A549 treated with GW870086 at 1 μM for 4 hours (cell line): Measurements from ENCODE around the gene SYNGR3. TPM values are rescaled to one million over a fixed set of nuclear protein-coding genes. Genes with fewer than 3 reads are reported as not detected.

ENCODE experiments used
- total RNA-seq: library from RNA; stranded (reverse); fragments of 200-300 nt; extraction: Qiagen RNA extraction; gene quantifications from 5 replicates; pipeline ENCODE4 v1.2.3, GENCODE V29; 2022; ENCODE audit warnings: low read depth

Gene SYNGR3
- total RNA-seq = 5.5 to 8.3 TPM (median 8.1 TPM) in 5 replicates

GRCh38 chr16:1989209-1990100, at the start of gene SYNGR3:
Gene SYNGR3, plus strand, starts transcription at chr16:1989970. Its CDS starts 133 bp downstream, at chr16:1990103.

DNA sequence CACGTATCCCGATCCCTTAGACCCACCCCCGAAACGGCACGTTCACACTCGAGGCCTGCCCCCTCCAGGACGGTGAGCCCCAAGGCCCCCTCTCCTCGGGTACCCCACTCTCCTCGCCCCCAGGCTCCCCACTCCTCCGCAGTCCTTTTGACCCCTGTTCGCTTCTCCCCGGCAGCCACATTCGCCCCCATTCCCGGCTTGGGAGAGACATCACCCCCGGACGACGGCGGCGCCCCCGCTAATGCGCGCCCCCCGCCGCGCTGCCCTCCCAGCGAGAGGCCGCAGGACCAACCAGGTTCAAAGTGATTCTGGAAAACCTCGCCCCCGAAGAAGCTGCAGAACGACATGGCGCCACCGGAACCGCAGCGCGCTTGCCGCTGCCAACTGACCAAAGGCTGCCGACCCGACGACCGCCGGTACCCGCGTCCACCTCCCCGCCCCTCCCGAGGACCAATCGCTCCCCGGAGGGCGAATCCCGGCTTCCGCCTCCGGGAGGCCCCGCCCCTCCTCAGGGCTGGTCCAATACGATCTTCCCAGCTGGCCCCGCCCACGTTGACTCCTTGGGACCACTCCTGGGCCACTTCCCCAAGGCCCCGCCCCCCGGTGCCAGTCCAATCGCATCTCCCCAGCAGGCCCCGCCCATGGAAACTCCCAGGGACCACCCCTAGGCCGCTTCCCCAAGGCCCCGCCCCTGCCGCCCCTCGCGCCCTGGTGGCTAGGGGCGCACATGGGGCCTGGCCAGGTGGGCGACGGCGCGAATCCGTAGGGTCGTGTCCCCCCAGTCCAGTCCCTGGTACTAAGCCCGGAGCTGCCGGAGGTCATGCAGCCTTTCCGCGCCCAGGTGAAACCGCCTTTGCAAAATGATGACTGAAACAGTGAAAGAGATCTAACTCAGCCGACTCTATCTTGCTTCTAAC, 46.7 kb upstream of the SYNGR3 start, which contains the start of gene MSRB1:
Gene MSRB1 (minus strand): TSS at position 390 of the 917 bp plus-strand sequence. CDS start 43 bp downstream, at position 347.

DNA sequence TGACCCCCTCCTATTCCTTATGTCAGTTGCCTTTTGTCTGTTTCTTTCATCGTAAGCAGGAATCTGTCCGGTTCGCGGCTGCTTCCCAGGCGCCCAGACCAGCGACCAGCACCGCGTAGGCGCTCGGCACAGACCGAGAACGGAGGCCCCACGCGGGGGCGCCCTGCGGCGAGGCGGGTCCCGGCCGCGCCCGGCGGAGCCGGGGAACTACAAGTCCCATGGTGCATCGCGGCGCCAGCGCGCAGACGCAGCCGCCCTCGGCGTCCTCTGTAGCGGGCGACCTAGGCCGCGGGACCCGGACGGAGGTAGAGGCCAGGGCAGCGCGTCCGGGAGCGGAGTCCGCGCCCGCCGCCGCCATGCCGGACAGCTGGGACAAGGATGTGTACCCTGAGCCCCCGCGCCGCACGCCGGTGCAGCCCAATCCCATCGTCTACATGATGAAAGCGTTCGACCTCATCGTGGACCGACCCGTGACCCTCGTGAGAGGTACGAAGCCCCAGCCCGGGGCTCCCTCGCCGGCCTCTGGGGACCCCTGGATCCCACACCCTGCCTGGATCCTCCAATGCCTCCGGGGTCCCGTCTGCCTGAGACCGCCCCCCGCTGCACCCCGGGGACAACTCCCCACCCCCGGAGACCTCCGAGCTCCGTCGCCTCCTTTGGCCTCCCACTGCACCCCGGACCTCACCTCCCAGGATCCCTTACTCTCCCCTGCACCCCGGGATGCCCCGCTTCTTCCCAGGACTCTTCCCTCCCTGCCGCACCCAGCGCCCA, 30.3 kb upstream of the SYNGR3 start, which contains the start of gene NDUFB10:
Gene NDUFB10 (plus strand): TSS at position 270 of the 771 bp plus-strand sequence. CDS start 87 bp downstream, at position 357.

GRCh38 chr16:1964506-1965395, 25.0 kb upstream of the SYNGR3 start, which contains the start of gene RPS2:
Gene RPS2, minus strand, starts transcription at chr16:1964826. Its CDS starts 201 bp downstream, at chr16:1964625.

GRCh38 chr16:1966460-1966859, 23.3 kb upstream of the SYNGR3 start, which contains the start of gene RNF151:
Gene RNF151, plus strand, starts transcription at chr16:1966856. Its CDS starts 26 bp downstream, at chr16:1966882.

DNA sequence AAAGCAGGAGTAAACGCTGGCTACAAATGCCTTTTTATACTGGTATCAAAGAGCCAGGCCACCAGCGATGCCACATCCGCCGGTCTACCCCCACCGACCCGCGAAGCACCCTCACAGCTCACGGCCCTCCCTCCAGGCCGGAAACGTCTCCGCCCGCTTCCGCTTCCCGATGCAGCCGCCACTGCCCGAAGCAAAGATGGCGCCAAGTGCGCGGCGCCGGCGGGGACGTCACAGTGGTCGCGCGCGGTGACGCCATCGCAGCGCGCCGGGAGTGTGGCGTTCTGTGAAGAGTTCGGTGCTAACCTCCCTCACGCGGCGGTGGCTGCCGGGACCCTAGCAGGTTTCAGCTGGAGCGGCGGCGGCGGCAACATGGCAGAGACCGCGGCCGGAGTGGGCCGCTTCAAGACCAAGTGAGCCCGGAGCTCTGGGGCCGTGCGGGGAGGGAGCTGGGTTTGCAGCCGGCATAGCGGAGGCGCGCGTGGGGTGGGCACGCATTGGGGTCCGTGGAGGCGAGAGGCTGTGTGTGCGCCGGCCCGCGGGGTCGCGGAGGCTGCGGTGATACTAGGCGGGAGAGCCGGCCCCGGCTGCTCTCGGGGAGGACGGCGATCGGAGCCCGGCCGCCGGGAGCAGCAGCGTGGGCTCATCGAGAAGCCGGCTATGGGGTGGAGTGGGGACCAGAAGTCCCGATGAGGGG, 17.8 kb upstream of the SYNGR3 start, which contains the start of gene TBL3:
Gene TBL3 (plus strand): TSS at position 258 of the 694 bp plus-strand sequence. CDS start 112 bp downstream, at position 370.

GRCh38 chr16:1981398-1981836, 8.4 kb upstream of the SYNGR3 start, which contains the start of gene NOXO1:
Gene NOXO1, minus strand, starts transcription at chr16:1981469. Its CDS starts 290 bp downstream, at chr16:1981179.

DNA sequence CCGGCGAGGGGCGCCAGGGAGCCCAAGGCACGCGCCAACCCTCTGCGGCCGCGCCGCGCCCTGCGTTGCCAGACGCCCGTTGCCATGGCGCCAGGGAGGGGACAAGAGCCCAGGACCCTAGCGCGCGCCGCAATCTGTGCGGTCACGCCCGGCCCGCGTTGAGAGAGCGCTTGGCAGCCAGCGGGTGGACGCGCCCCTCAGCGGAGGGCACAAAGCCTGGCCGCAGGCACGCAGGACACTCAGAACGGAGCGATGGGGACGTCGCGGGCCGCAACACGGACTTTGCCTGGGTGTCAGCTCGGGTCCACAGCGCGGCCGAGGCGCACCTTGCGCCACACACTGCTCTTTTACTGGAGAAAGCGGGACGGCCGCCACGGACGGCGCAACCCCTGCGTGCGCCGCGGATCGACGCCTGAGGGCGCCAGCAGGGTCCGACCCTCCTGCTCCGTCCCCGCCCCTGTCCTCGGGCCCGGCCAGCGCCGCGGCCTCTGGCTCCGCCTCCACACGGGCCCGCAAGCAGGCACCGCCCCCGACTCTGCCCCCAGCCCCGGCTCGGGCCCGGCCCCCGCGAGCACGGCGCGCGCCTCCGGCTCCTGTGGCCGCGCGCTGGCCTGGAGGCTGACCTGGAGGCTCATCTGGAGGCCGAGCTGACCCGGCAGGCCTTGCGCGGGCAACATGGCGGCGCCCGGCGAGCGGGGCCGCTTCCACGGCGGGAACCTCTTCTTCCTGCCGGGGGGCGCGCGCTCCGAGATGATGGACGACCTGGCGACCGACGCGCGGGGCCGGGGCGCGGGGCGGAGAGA, 6.0 kb upstream of the SYNGR3 start, which contains the start of gene GFER:
Gene GFER (plus strand): TSS at position 650 of the 803 bp plus-strand sequence. CDS start 26 bp downstream, at position 676.

DNA sequence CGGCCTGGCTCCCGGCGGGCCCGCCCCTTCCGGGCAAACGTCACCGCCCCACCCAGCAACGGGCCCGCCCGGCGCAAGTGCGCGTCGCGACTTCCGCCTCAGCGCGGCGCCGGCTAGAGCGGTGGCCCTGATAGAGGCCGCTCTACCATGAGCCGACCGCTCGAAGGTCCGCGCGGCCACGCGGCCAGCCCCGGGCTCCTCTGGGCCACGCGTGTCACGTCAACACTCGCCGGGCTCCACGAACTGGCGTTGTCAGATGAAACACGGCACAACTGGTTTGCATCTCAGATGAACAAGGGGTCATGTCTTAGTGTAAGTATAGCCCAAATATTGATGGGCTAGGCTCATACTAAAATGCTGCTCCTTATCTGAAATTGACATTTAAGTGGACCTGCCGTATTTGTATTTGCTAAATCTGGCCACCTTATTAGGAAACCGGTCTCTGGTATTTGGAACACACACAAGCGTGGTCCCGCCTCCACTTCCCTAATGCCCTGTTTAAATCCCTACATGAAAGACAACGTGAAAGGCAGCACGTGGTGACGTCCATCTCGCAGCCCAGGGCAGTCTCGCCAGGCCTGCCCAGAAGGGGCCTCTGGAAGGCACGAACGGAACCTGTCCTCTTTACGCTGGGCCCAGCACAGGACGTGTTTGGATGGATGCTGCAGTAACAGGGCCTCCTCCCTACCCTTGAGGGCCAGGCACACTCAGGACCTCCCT, 20.2 kb downstream of the SYNGR3 start, which contains the start of gene ZNF598:
Gene ZNF598 (minus strand): TSS at position 31 of the 720 bp plus-strand sequence.

GRCh38 chr16:2019518-2019920, 29.7 kb downstream of the SYNGR3 start, which contains the start of gene NPW:
Gene NPW, plus strand, starts transcription at chr16:2019785.

GRCh38 chr16:2026461-2027023, 36.8 kb downstream of the SYNGR3 start, which contains the start of gene NHERF2:
Gene NHERF2, plus strand, starts transcription at chr16:2026902. Its CDS starts 104 bp downstream, at chr16:2027006.

Other genes with a start within 250 kb of the SYNGR3 start
- gene NME3, start 218.4 kb upstream of the SYNGR3 start, total RNA-seq = 36.1 to 62.1 TPM (median 56.3 TPM) in 5 replicates
- gene EME2, start 217.2 kb upstream of the SYNGR3 start, total RNA-seq = 6.5 to 12.4 TPM (median 10.3 TPM) in 5 replicates
- gene MRPS34, start 216.8 kb upstream of the SYNGR3 start, total RNA-seq = 165 to 272 TPM (median 249 TPM) in 5 replicates
- gene SPSB3, start 207.4 kb upstream of the SYNGR3 start, total RNA-seq = 14.6 to 24.6 TPM (median 23.2 TPM) in 5 replicates
- 59.4 to 85.3 TPM (median 79.7 TPM) in 5 replicates for gene NUBP2, start 207.0 kb upstream of the SYNGR3 start, total RNA-seq
- 0.06 TPM in 1 of 5 replicates, not detected in the others for gene IGFALS, start 196.3 kb upstream of the SYNGR3 start, total RNA-seq
- 61.5 to 70.0 TPM (median 66.3 TPM) in 5 replicates for gene HAGH, start 163.1 kb upstream of the SYNGR3 start, total RNA-seq
- gene FAHD1, start 162.8 kb upstream of the SYNGR3 start, total RNA-seq = 46.1 to 51.7 TPM (median 46.8 TPM) in 5 replicates
- gene MEIOB, start 117.8 kb upstream of the SYNGR3 start, total RNA-seq = 1.2 to 2.1 TPM (median 1.5 TPM) in 5 replicates
- 1.4 to 2.7 TPM (median 2.2 TPM) in 5 replicates for gene HS3ST6, start 71.6 kb upstream of the SYNGR3 start, total RNA-seq
- 33.4 to 43.1 TPM (median 40.4 TPM) in 5 replicates for gene MSRB1, start 46.8 kb upstream of the SYNGR3 start, total RNA-seq
- gene RPL3L, start 35.3 kb upstream of the SYNGR3 start, total RNA-seq = 0.13 to 0.21 TPM in 2 of 5 replicates, not detected in the others
- gene NDUFB10, start 30.4 kb upstream of the SYNGR3 start, total RNA-seq = 238 to 320 TPM (median 255 TPM) in 5 replicates
- gene RPS2, start 25.1 kb upstream of the SYNGR3 start, total RNA-seq = 4,023 to 5,272 TPM (median 5,225 TPM) in 5 replicates
- gene RNF151, start 23.1 kb upstream of the SYNGR3 start, total RNA-seq = not detected in 5 replicates
- gene TBL3, start 17.9 kb upstream of the SYNGR3 start, total RNA-seq = 28.5 to 41.0 TPM (median 37.8 TPM) in 5 replicates
- 0.25 to 0.58 TPM (median 0.37 TPM) in 3 of 5 replicates, not detected in the others for gene NOXO1, start 8.5 kb upstream of the SYNGR3 start, total RNA-seq
- 21.9 to 49.2 TPM (median 39.8 TPM) in 5 replicates for gene GFER, start 5.8 kb upstream of the SYNGR3 start, total RNA-seq
- gene ZNF598, start 19.9 kb downstream of the SYNGR3 start, total RNA-seq = 43.7 to 60.1 TPM (median 56.5 TPM) in 5 replicates
- gene NPW, start 29.8 kb downstream of the SYNGR3 start, total RNA-seq = 0.44 to 1.7 TPM (median 0.85 TPM) in 5 replicates
- gene NHERF2, start 36.9 kb downstream of the SYNGR3 start, total RNA-seq = 48.2 to 73.8 TPM (median 68.4 TPM) in 5 replicates
- 37.9 to 51.7 TPM (median 44.3 TPM) in 5 replicates for gene NTHL1, start 57.9 kb downstream of the SYNGR3 start, total RNA-seq
- 30.8 to 44.5 TPM (median 43.0 TPM) in 5 replicates for gene TSC2, start 58.0 kb downstream of the SYNGR3 start, total RNA-seq
- 36.9 to 55.8 TPM (median 48.0 TPM) in 5 replicates for gene PKD1, start 145.9 kb downstream of the SYNGR3 start, total RNA-seq
- 2.4 to 4.9 TPM (median 2.9 TPM) in 5 replicates for gene RAB26, start 158.7 kb downstream of the SYNGR3 start, total RNA-seq
- gene TRAF7, start 165.8 kb downstream of the SYNGR3 start, total RNA-seq = 37.1 to 58.7 TPM (median 50.7 TPM) in 5 replicates
- 0.35 to 0.55 TPM (median 0.45 TPM) in 5 replicates for gene CASKIN1, start 206.6 kb downstream of the SYNGR3 start, total RNA-seq
- 38.1 to 52.1 TPM (median 49.1 TPM) in 5 replicates for gene MLST8, start 215.5 kb downstream of the SYNGR3 start, total RNA-seq
- gene BRICD5, start 220.9 kb downstream of the SYNGR3 start, total RNA-seq = 3.6 to 6.2 TPM (median 5.0 TPM) in 5 replicates
- 18.4 to 32.7 TPM (median 32.3 TPM) in 5 replicates for gene PGP, start 224.9 kb downstream of the SYNGR3 start, total RNA-seq
- 15.7 to 26.0 TPM (median 24.9 TPM) in 5 replicates for gene E4F1, start 233.6 kb downstream of the SYNGR3 start, total RNA-seq
- 0.80 to 1.7 TPM (median 1.6 TPM) in 5 replicates for gene DNASE1L2, start 246.5 kb downstream of the SYNGR3 start, total RNA-seq